HAP-1 (cell line): ENCODE data around the gene TMEM61.
A peak's percentile ranks its signal among the peaks of the same experiment; 100 is the strongest.

Source experiments
- DNase-seq, 2 experiments: peaks; one replicate each; pipeline ENCODE4 v3.0.0-alpha.2; 2016 to 2020; ENCODE audit warnings: low spot score in 2 of 2
- H3K27me3 ChIP-seq: fragments of 250-450 bp; sonication (Bioruptor Pico); 2 replicates; pipeline ENCODE4 v1.5.1; 2020; ENCODE audit warnings: low read depth, mild to moderate bottlenecking, moderate library complexity
- H3K36me3 ChIP-seq: fragments of 250-450 bp; sonication (Bioruptor Pico); replicated peaks from 2 replicates; pipeline ENCODE4 v1.5.1; 2020; ENCODE audit warnings: mild to moderate bottlenecking
- H3K4me1 ChIP-seq: fragments of 250-450 bp; sonication (Bioruptor Pico); 2 replicates; pipeline ENCODE4 v1.5.1; 2020; ENCODE audit warnings: mild to moderate bottlenecking
- H3K4me3 ChIP-seq: fragments of 250-450 bp; sonication (Bioruptor Pico); 2 replicates; pipeline ENCODE4 v1.5.1; 2020; ENCODE audit warnings: mild to moderate bottlenecking, moderate library complexity
- H3K9me3 ChIP-seq: fragments of 250-450 bp; sonication (Bioruptor Pico); 2 replicates; pipeline ENCODE4 v1.5.1; 2020; ENCODE audit warnings: mild to moderate bottlenecking, moderate library complexity
- in situ Hi-C: fragments of 300-500 bp; cut with MboI; formaldehyde crosslinking; loops from 3 replicates; pipeline ENCODE4 v1.14.3; 2020; ENCODE audit warnings: low sequenced_read_pairs, inconsistent platforms, mixed read lengths

TMEM61 gene

DNA sequence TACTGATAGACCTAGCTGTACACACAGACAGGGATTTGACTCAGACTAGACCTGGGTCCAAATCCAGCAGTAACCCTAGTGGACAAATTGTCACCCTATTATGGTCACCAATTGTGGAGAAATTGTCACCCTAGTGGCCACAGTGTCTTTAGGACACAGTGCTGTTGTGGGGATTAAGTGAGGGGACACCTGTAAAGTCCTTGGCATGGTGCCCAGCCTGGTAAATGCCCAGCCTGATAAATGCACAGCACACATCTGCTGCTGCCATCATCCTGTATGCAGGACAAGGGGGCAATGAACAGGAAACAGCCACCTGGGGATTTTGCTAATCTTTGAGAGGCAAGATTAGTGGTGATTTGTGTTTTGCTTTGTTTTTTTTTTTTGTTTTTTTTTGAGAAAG, 2.3 kb downstream of the TMEM61 start:
- Histone ChIP-seq H3K4me3 (no peak overlapping the region), H3K4me1 (no peaks in the 10 kb centered on the region), H3K36me3 (no peaks in the 10 kb centered on the region), H3K9me3 (no peaks in the 10 kb centered on the region), H3K27me3 (no peaks in the 10 kb centered on the region)
- in situ Hi-C loops: no loop called here
- DNase-seq: peak in 1 of 2 experiments; percentile 36

DNA sequence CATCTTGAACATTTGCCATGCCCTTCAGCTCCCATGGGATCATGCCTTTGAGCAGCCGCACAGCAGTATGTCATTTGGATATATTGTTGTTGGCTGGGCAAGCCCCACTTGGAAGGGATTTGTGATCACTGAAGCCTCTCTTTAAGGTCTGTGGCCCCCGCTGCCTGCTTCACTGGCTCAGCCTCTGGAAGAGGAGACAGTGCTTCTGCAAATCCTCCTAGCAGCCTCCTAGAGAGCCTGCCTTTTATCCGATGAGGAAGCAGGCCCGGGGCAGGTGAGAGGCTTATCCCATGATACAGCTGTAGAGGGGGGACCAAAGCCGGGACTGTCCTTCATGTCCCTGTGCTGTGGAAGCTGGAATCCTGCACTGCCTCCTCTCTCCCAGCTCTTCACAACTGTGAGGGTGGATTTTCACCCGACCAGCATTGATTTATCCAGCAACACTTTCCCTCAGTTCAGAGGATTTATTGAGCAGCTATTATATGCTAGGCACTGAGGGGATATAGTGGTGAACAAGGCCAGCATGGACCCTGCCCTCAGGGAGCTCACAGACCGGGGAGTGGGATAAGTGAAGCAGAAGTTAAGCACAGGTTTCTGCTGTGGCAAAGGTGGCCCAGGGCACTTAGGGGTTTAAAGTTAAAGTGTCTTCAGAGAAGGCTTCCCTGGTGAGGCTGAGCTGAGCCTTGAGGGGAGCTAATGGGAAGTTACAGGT, 3.9 kb downstream of the TMEM61 start:
- no peaks in the 10 kb centered on the region for H3K27me3 ChIP-seq
- no peaks in the 10 kb centered on the region for H3K9me3 ChIP-seq
- H3K4me3 ChIP-seq: no peak overlapping the region
- no peaks in the 10 kb centered on the region for H3K36me3 ChIP-seq
- in situ Hi-C loops: no loop called here
- no peaks in the 10 kb centered on the region for H3K4me1 ChIP-seq
- no peak for DNase-seq

DNA sequence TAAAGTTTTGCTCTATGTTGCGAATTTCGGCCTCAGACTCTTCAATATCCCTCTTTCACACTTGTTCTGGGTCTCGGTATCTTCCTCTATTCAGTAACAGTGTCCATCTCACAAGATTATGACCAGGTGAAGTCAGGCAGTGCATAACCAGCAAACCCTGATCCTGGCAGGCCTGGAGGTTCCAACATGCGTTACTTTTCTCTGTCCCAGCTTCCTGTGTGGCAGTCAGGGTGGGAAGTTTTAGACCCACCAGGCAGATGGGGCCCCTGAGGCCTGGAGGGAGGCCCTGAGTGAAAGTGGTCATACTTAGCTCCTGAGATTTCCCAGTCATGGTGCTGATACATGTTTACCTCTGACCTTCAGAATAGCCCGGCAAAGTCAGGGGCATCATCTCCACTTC, 5.1 kb downstream of the TMEM61 start:
- Histone ChIP-seq H3K27me3 (no peaks in the 10 kb centered on the region), H3K9me3 (no peaks in the 10 kb centered on the region), H3K36me3 (no peaks in the 10 kb centered on the region), H3K4me3 (no peak overlapping the region), H3K4me1 (no peaks in the 10 kb centered on the region)
- in situ Hi-C loops: no loop called here
- no peak for DNase-seq

DNA sequence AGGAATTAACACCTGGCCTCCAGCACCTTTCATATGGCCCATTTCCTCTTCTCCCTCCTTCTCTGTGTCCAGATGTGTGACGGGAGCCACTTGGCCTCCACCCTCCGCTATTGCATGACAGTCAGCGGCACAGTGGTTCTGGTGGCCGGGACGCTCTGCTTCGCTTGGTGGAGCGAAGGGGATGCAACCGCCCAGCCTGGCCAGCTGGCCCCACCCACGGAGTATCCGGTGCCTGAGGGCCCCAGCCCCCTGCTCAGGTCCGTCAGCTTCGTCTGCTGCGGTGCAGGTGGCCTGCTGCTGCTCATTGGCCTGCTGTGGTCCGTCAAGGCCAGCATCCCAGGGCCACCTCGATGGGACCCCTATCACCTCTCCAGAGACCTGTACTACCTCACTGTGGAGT, 5.6 kb downstream of the TMEM61 start:
- Histone ChIP-seq H3K4me3 (no peak overlapping the region), H3K9me3 (no peaks in the 10 kb centered on the region), H3K36me3 (no peaks in the 10 kb centered on the region), H3K4me1 (no peaks in the 10 kb centered on the region), H3K27me3 (no peaks in the 10 kb centered on the region)
- in situ Hi-C loops: no loop called here
- DNase-seq: no peak

DNA sequence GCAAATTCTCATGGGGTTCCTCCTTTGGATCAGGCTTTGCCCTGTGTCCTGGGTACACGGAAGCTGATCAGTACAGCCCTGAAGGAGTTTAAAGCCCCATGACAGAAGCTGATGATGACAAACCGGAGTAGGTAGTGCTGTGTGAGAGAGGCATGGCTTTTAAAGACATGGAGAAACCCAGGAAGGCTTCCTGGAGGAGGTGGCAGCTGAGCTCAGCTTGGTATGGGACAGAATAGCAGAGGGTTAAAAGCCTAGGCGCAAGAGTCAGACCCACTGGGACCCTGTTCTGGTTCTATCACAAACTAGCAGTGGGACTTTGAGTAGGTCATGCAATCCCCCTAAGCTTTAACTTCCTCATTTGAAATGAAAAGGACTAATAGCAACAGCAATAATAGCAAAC, 6.1 kb downstream of the TMEM61 start:
- Histone ChIP-seq H3K4me3 (no peak overlapping the region), H3K36me3 (no peaks in the 10 kb centered on the region), H3K9me3 (no peaks in the 10 kb centered on the region), H3K4me1 (no peaks in the 10 kb centered on the region), H3K27me3 (no peaks in the 10 kb centered on the region)
- in situ Hi-C loops: no loop called here
- no peak for DNase-seq

DNA sequence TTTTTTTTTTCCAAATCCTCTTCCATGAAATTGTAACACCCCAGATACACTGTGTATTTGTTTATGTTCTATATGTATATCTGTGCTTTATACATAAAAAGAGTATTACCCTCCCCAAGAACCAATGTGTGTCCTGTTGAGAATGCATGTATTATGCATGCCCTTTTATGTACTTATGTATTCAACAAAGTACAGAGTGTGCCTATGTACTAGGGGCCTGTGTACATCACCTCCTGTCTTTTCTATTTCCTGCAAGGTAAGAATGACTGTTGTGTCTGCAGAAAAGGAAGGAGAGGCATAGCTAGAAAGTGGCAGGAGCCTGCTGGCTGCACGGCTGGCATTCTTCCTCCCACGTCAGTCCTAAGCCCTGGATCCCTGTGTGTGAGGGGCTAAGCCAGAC, 7.0 kb downstream of the TMEM61 start:
- no peaks in the 10 kb centered on the region for H3K9me3 ChIP-seq
- no peaks in the 10 kb centered on the region for H3K27me3 ChIP-seq
- in situ Hi-C loops: no loop called here
- no peak overlapping the region for H3K4me3 ChIP-seq
- H3K4me1 ChIP-seq: no peaks in the 10 kb centered on the region
- no peaks in the 10 kb centered on the region for H3K36me3 ChIP-seq
- DNase-seq: no peak

DNA sequence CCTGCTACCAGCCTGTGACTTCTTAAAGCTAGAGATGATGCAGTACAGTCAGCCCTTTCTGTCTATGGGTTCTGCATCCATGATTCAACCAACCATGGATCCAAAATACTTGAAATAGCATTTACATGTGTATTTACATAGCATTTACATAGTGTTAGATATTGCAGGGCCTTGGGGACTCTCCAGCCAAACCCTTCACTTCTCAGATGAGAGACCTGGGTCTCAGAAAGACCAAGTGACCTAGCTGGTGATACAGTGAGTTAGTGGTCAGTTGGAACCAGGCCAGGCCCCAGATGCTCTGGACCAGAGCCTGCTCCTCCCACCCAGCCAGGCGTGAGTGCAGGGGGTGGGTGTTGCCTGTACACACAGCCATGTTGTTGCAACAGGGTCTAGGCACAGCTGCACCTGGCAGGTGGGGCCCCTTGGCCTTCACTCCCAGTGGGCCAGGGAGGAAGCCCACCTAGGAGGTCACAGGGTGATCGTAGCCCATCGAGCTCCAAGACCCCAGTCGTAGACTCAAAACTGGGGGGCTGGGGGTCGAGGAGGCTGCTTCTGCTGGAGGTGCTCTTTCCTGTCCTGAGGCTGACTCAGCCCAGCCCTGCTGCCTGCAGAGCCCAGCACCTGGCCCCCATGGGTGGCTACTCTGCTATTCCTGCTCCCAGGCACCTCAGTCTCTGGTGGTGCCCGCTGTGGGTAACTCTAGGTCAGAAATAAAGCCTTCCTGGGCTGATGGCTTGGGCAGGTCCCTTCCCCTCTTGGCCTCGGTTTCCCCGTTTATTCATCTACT, 7.7 kb downstream of the TMEM61 start:
- Histone ChIP-seq H3K36me3 (no peaks in the 10 kb centered on the region), H3K27me3 (no peaks in the 10 kb centered on the region), H3K9me3 (no peaks in the 10 kb centered on the region), H3K4me3 (no peak overlapping the region), H3K4me1 (no peaks in the 10 kb centered on the region)
- in situ Hi-C loops: no loop called here
- DNase-seq: no peak

DNA sequence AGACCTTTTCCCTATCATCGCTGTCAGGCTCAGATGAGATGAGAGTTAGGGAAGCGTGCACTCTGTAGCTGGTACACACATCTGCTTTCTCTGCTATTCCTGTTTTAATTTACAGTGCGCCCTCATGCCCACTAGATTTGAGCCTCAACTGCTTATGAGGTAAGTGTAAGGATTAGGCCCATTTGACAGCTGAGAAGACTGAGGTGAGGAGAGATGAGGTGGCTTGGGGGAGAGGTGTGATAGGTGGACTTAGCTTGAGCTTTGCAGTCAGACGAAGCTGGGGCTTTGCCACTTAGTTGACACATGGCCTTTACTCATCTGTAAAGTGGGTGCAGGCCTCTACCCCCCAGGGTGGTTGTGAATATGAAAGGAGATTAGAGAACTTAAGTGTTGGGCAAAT, 8.5 kb downstream of the TMEM61 start:
- no peak overlapping the region for H3K4me3 ChIP-seq
- H3K36me3 ChIP-seq: no peaks in the 10 kb centered on the region
- in situ Hi-C loops: no loop called here
- no peaks in the 10 kb centered on the region for H3K27me3 ChIP-seq
- no peaks in the 10 kb centered on the region for H3K9me3 ChIP-seq
- H3K4me1 ChIP-seq: no peaks in the 10 kb centered on the region
- no peak for DNase-seq

DNA sequence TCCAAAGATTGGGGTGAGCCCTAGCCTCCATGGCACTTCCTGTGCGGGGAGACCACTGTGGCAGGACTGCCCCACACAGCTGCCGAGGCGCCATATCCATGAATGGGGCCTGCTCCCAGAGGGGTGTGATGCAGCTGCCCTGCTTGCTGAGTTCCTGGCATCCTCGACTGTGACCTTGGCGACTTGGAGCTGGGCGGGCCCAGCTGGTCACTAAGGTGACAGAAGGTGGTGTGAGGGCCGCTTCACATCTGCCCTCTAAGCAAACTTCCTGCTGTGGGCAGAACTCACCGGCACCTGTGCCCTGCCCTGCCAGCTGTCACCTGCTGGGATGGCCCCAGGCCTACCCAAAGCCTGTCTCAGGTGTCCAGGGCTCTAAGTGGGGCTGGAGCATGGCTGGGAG, 9.0 kb downstream of the TMEM61 start:
- Histone ChIP-seq H3K4me3 (no peak overlapping the region), H3K27me3 (no peaks in the 10 kb centered on the region), H3K36me3 (no peaks in the 10 kb centered on the region), H3K4me1 (no peaks in the 10 kb centered on the region), H3K9me3 (no peaks in the 10 kb centered on the region)
- no peak for DNase-seq
- in situ Hi-C loops: no loop called here

DNA sequence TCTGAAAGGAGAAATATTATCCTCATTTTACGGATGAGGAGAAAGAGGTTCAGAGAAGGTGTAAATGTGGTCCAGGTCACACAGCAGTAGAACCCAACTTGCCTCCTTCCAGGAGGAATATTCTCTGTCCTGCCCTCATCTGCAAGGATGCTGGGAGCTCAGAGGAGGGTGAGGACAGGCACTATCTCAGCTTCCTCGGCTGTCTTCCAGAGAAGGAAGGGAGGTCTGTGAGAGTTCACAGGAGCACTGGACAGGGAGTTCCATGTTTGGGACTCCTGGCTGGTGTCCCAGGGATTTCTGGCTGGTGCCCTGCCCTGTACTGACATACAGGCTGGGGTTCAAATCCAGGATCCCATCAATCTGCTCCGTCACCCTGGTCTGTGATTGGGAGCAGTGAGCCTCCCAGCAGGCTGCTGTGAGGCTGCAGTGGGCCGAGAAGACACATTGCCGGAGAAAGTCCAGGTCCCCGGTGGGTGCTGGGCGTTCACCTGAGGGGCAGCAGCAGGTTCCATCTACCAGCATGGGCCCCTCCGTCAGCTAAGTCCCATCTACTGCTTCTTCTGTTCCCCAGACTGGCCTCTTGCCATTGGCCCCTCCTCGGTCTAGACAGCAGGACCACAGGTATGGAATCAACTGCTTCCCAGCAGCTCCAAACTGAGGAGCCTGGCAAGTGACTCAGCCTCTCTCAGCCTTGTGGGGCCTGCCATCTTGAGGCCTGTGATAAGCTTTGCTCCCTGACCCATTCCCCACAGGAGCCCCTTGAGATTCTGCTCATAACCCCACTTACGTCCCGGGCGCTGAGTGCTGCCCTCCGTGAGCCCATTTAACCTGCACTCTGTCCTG, 9.8 kb downstream of the TMEM61 start:
- no peak for DNase-seq
- Histone ChIP-seq H3K9me3 (no peaks in the 10 kb centered on the region), H3K27me3 (0 out of 2 replicates have a peak, but pooled peaks cover 2% of the 10 kb centered on the region), H3K4me3 (no peak overlapping the region), H3K4me1 (no peaks in the 10 kb centered on the region), H3K36me3 (no peaks in the 10 kb centered on the region)
- in situ Hi-C loops: no loop called here

DNA sequence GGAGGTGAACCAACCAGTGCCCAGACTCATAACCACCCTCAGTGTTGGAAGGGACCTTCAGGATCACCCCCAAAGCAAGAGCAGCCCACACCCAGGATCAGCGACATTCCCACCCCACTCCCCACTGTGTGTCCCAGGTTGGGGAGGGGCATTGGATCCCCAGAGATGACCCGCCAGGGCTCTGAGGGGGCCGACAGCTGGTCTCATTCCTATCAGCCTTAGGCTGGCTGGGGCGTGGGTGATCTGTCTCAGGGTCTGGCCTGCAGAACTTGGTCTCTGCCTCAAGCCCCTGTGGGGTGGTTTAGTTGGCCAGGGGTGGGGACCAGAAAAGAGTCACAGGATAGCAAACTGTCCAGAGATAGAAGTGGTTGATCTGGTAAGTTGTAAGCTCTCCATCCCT, 10.5 kb downstream of the TMEM61 start:
- H3K4me3 ChIP-seq: no peak overlapping the region
- peaks cover 7% of the 10 kb centered on the region for H3K27me3 ChIP-seq
- no peaks in the 10 kb centered on the region for H3K4me1 ChIP-seq
- in situ Hi-C loops: no loop called here
- no peak for DNase-seq
- no peaks in the 10 kb centered on the region for H3K9me3 ChIP-seq
- no peaks in the 10 kb centered on the region for H3K36me3 ChIP-seq

DNA sequence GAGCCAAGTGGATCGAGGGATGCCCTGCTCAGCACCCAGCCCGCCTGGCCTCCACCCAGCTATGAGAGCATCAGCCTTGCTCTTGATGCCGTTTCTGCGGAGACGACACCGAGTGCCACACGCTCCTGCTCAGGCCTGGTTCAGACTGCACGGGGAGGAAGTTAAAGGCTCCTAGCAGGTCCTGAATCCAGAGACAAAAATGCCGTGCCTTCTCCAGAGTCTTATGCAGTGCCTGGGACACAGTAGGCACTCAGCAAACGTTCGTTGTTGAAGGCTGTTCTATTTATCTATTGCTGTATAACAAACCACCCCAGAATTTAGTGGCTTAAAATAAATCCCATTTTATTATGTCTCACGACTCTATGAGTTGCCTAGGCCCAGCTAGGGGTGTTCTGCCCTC, 11.5 kb downstream of the TMEM61 start:
- Histone ChIP-seq H3K27me3 (peaks cover 10% of the 10 kb centered on the region), H3K36me3 (no peaks in the 10 kb centered on the region), H3K4me3 (no peak overlapping the region), H3K4me1 (peaks cover 3% of the 10 kb centered on the region; the same call in 1 of the 2 replicates), H3K9me3 (no peaks in the 10 kb centered on the region)
- no peak for DNase-seq
- in situ Hi-C loops: no loop called here

DNA sequence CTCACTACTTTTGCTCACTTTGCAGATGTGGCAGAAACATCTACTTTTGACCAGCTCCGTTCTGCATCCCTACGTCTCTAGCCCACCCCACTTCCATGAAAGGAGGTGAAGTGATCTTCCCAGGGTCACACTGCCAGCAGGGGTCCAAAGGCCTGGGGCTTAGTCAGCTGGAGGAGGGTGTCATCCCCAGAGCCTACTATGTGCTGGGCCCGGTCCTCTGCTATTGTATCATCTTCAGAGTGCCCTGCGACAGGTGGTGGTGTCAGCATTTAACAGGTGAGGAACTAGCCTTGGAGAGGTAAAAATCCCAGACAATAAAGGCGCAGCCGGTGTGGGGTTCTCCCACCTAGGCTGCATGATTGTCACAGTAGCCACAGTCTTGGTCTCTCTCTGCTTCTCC, 12.7 kb downstream of the TMEM61 start:
- Histone ChIP-seq H3K36me3 (no peaks in the 10 kb centered on the region), H3K27me3 (peaks cover 12% of the 10 kb centered on the region), H3K9me3 (no peaks in the 10 kb centered on the region), H3K4me1 (peaks cover 3% of the 10 kb centered on the region; the same call in 1 of the 2 replicates), H3K4me3 (no peak overlapping the region)
- in situ Hi-C loops: no loop called here
- no peak for DNase-seq
